Endodermal cell (in vitro differentiated cells): ENCODE data around the gene BTBD16. TPM values are rescaled to one million over a fixed set of nuclear protein-coding genes. Genes with fewer than 3 reads are reported as not detected.

Experiments used
- DNase-seq: peaks from one replicate; pipeline ENCODE4 v3.0.0-alpha.2; 2017
- H3K27ac ChIP-seq: 2 replicates; pipeline ENCODE4 v1.5.1; 2013; ENCODE audit warnings: mild to moderate bottlenecking, low read depth, low read length, moderate library complexity
- H3K27me3 ChIP-seq: 2 replicates; pipeline ENCODE4 v1.6.1; 2013; ENCODE audit warnings: mild to moderate bottlenecking, low read length, moderate library complexity; ENCODE audit not compliant: insufficient read depth, control insufficient read depth, poor library complexity, severe bottlenecking
- H3K36me3 ChIP-seq: 2 replicates; pipeline ENCODE4 v1.7.0; 2013; ENCODE audit warnings: mild to moderate bottlenecking, low read length, moderate library complexity; ENCODE audit not compliant: control insufficient read depth, insufficient read depth
- H3K4me1 ChIP-seq: one replicate; pipeline ENCODE4 v1.7.0; 2013; ENCODE audit warnings: low read length; ENCODE audit not compliant: control insufficient read depth, insufficient read depth
- H3K4me3 ChIP-seq: 2 replicates; pipeline ENCODE4 v1.5.1; 2013; ENCODE audit warnings: mild to moderate bottlenecking, low read length, moderate library complexity
- H3K9ac ChIP-seq: 2 replicates; pipeline ENCODE4 v1.6.1; 2013; ENCODE audit warnings: mild to moderate bottlenecking, low read length, moderate library complexity; ENCODE audit not compliant: poor library complexity, severe bottlenecking; ENCODE audit errors: extremely low read depth
- H3K9me3 ChIP-seq: 2 replicates; pipeline ENCODE4 v1.6.1; 2013; ENCODE audit warnings: mild to moderate bottlenecking, low read length, moderate library complexity; ENCODE audit not compliant: control insufficient read depth
- H3K27ac Mint-ChIP-seq: 2 replicates; pipeline ENCODE4 v1.8.0; 2020; ENCODE audit warnings: mixed read lengths
- H3K27me3 Mint-ChIP-seq: 2 replicates; pipeline ENCODE4 v1.8.0; 2021; ENCODE audit warnings: mild to moderate bottlenecking, mixed read lengths; ENCODE audit not compliant: insufficient read depth
- H3K36me3 Mint-ChIP-seq: 2 replicates; pipeline ENCODE4 v1.8.0; 2020; ENCODE audit warnings: low read depth, mixed read lengths
- H3K4me1 Mint-ChIP-seq: 2 replicates; pipeline ENCODE4 v1.8.0; 2020; ENCODE audit warnings: mixed read lengths
- H3K4me3 Mint-ChIP-seq: 2 replicates; pipeline ENCODE4 v1.8.0; 2020; ENCODE audit warnings: mild to moderate bottlenecking, moderate library complexity, mixed read lengths
- H3K9me3 Mint-ChIP-seq: 2 replicates; pipeline ENCODE4 v1.8.0; 2020; ENCODE audit warnings: mild to moderate bottlenecking, mixed read lengths
- WGBS, 2 experiments: methylation state at CpG; one replicate each; pipeline versions ENCODE4 v1.1.5 to v1.1.7; 2013; ENCODE audit warnings: missing lambda C conversion rate in 2 of 2, mixed read lengths in 1 of 2; ENCODE audit not compliant: insufficient coverage in 1 of 2, insufficient read length in 1 of 2; 5-methylcytosine and 5-hydroxymethylcytosine counted together
- total RNA-seq, 2 donors: library from RNA; stranded (reverse); fragmentation: NEBNext Ultra II Directional in 1 of 2; extraction: Animal tissue kit (Norgen Biotek cat#: 25700) in 1 of 2; gene quantifications; 2 replicates in 1 of 2; 3 replicates in 1 of 2; pipeline ENCODE4 v1.2.1, GENCODE V29; 2021
- TF ChIP-seq, protein P1 (sequence below): fragments of 200-600 bp; sonication (generic); conservative IDR thresholded peaks from 2 replicates; pipeline ENCODE4 v1.5.0; 2021; ENCODE audit warnings: antibody characterized with exemption, mild to moderate bottlenecking

The BTBD16 gene
- total RNA-seq, 2 donors from 2014 or later: not detected

DNA sequence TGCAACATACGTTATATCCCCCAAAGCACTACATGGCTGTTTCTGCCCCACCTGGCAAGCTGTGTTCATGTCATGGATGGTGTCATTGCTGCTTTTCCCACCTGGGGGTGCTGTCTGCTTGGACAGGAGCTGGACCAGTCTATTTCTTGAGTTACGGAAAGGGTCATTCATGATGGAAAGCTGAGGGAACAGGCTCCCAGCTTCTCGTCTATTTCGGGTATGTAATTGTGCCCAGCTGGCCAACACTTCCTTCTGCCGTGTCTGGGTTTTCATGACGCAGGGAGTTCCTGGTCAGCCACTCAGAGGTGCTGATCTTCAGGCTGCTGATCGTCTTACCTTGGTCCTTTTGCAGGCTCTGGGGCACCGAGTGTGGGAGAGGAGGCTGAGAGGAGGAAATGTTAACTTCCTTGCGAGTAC, 8.6 kb downstream of the BTBD16 start:
- no peaks in the 10 kb centered on the region for H3K4me1 ChIP-seq
- TF ChIP-seq, protein P1, sequence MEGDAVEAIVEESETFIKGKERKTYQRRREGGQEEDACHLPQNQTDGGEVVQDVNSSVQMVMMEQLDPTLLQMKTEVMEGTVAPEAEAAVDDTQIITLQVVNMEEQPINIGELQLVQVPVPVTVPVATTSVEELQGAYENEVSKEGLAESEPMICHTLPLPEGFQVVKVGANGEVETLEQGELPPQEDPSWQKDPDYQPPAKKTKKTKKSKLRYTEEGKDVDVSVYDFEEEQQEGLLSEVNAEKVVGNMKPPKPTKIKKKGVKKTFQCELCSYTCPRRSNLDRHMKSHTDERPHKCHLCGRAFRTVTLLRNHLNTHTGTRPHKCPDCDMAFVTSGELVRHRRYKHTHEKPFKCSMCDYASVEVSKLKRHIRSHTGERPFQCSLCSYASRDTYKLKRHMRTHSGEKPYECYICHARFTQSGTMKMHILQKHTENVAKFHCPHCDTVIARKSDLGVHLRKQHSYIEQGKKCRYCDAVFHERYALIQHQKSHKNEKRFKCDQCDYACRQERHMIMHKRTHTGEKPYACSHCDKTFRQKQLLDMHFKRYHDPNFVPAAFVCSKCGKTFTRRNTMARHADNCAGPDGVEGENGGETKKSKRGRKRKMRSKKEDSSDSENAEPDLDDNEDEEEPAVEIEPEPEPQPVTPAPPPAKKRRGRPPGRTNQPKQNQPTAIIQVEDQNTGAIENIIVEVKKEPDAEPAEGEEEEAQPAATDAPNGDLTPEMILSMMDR: peak; percentile 89
- H3K9me3 ChIP-seq: no peaks in the 10 kb centered on the region
- no peak overlapping the region for H3K9ac ChIP-seq
- WGBS, 2 experiments: 67 to 69% methylated on average over 9 of the region's 9 CpGs
- H3K27ac ChIP-seq: no peak overlapping the region
- Mint-ChIP-seq H3K36me3 (no peaks in the 10 kb centered on the region), H3K9me3 (no peaks in the 10 kb centered on the region), H3K4me1 (peaks cover 7% of the 10 kb centered on the region), H3K27ac (no peak overlapping the region), H3K4me3 (no peak overlapping the region), H3K27me3 (peaks cover 4% of the 10 kb centered on the region)
- no peaks in the 10 kb centered on the region for H3K36me3 ChIP-seq
- H3K27me3 ChIP-seq: no peaks in the 10 kb centered on the region
- peak; percentile 94 for DNase-seq
- H3K4me3 ChIP-seq: no peak overlapping the region

DNA sequence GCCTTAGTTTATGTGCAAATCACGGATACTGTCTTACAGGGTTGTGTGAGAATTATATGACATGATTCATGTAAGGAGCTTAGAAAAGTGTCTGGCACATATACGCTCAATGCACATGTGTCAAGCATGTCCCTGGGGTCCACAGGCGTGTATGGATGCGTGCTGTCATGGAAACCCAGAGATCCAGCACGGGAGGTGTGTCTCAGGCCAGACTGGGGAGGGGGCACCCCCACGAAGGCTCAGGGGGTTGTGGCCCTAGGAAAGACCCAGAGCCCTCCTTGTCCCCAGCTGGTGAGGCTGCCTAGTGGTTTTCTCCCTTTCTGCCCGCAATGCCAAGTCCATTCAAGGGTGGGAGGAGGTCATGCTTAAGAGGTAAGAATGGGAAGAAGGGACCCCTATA, 9.1 kb downstream of the BTBD16 start:
- no peaks in the 10 kb centered on the region for H3K36me3 Mint-ChIP-seq
- no peak for DNase-seq
- H3K4me3 Mint-ChIP-seq: no peak overlapping the region

DNA sequence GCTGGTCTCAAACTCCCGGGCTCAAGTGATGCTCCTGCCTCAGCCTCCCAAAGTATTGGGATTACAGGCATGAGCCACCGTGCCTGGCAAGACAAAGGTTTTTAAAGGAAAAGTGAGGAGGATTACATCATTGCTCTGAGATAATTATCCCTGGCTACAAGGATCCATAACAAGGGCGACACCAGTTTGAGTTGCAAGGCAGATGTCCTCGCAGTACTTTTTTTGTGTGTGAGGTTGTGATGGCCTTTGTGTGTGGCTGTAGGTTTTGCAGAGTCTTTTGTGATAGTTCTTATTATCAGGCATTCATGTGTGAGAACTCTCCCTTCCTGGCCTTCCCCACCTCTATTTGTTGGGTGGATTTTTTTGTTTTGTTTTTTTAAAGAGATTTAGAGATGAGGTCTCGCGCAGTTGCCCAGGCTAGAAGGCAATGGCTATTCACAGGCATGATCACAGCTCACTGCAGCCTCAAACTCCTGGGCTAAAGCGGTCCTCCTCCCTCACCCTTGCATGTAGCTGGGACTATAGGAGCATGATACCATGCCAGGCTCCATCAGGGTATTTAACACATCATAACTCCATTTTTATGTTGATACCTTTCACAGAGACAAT, 10.0 kb downstream of the BTBD16 start:
- no peaks in the 10 kb centered on the region for H3K4me1 ChIP-seq
- 93 to 100% methylated on average over 3 to 7 of the region's 7 CpGs for WGBS, 2 experiments

More for the DNA sequence above, 9.1 kb downstream of the BTBD16 start:
- Histone ChIP-seq H3K27ac (no peak overlapping the region), H3K9me3 (no peaks in the 10 kb centered on the region), H3K9ac (no peak overlapping the region), H3K36me3 (no peaks in the 10 kb centered on the region), H3K4me3 (no peak overlapping the region), H3K4me1 (no peaks in the 10 kb centered on the region), H3K27me3 (no peaks in the 10 kb centered on the region)
- TF ChIP-seq, protein P1: no peak
- 79 to 87% methylated on average over 5 to 6 of the region's 7 CpGs for WGBS, 2 experiments
- no peak overlapping the region for H3K27ac Mint-ChIP-seq
- H3K9me3 Mint-ChIP-seq: no peaks in the 10 kb centered on the region
- H3K27me3 Mint-ChIP-seq: peaks cover 4% of the 10 kb centered on the region
- H3K4me1 Mint-ChIP-seq: peaks cover 7% of the 10 kb centered on the region

More for the DNA sequence above, 10.0 kb downstream of the BTBD16 start:
- H3K4me3 ChIP-seq: no peak overlapping the region
- no peaks in the 10 kb centered on the region for H3K27me3 ChIP-seq
- peaks cover 4% of the 10 kb centered on the region for H3K27me3 Mint-ChIP-seq
- DNase-seq: no peak
- H3K4me1 Mint-ChIP-seq: peaks cover 7% of the 10 kb centered on the region
- no peaks in the 10 kb centered on the region for H3K9me3 Mint-ChIP-seq
- TF ChIP-seq, protein P1: no peak
- H3K36me3 ChIP-seq: no peaks in the 10 kb centered on the region
- no peak overlapping the region for H3K27ac ChIP-seq
- H3K36me3 Mint-ChIP-seq: no peaks in the 10 kb centered on the region
- H3K4me3 Mint-ChIP-seq: no peak overlapping the region
- no peaks in the 10 kb centered on the region for H3K9me3 ChIP-seq
- H3K27ac Mint-ChIP-seq: no peak overlapping the region
- no peak overlapping the region for H3K9ac ChIP-seq
